GM10266 (cell line): ENCODE data around the gene DENND1A.
A peak's percentile ranks its signal among the peaks of the same experiment; 100 is the strongest.

Source experiments
- DNase-seq: peaks from one replicate; pipeline ENCODE4 v3.0.0; 2012; ENCODE audit errors: extremely low spot score
- CTCF ChIP-seq: IDR thresholded peaks from 2 replicates; pipeline ENCODE4 v1.5.1; 2012; ENCODE audit warnings: mild to moderate bottlenecking, low read depth; ENCODE audit not compliant: control insufficient read depth, insufficient read depth; ENCODE audit errors: missing control alignments

Gene DENND1A

GRCh38 chr9:123536455-123536868 is 393.5 kb downstream of the DENND1A start:
- peak; percentile 45 for DNase-seq
- no peak for TF ChIP-seq CTCF

GRCh38 chr9:123534336-123534735 is 395.6 kb downstream of the DENND1A start:
- DNase-seq, result no peak
- TF ChIP-seq CTCF, result no peak

- no peak for DNase-seq
- TF ChIP-seq CTCF, result no peak
These were observed 399.7 kb downstream of the DENND1A start for GRCh38 chr9:123530244-123530643.

- no peak for TF ChIP-seq CTCF
- DNase-seq, result no peak
These were observed 401.4 kb downstream of the DENND1A start for GRCh38 chr9:123528501-123528900.

- DNase-seq, result no peak
- TF ChIP-seq CTCF, result no peak
These were observed 401.9 kb downstream of the DENND1A start for GRCh38 chr9:123527981-123528380.

- no peak for TF ChIP-seq CTCF
- no peak for DNase-seq
These were observed 404.0 kb downstream of the DENND1A start for GRCh38 chr9:123525957-123526356.

GRCh38 chr9:123525424-123525823 is 404.5 kb downstream of the DENND1A start:
- TF ChIP-seq CTCF, result no peak
- DNase-seq, result no peak
